ENCODE measurements around the gene SPRR2E.

GRCh38 chr1:153070243-153070642, 24.1 kb downstream of the SPRR2E start:
- TF ChIP-seq CTCF (IDR thresholded peaks at IDR 0.05; ENCODE audit: borderline replicate concordance, extremely low read depth, low read length, poor library complexity, severe bottlenecking) (no peak), EZH2 (IDR thresholded peaks at IDR 0.05; ENCODE audit: borderline replicate concordance, low read depth, low read length, severe bottlenecking) (no peak)
